Fibroblast of pulmonary artery (primary cell): Measurements from ENCODE around the gene AKAP6.

Source experiments
- DNase-seq: peaks from one replicate; pipeline ENCODE4 v3.0.0-alpha.2; 2010; ENCODE audit warnings: low read depth
- H3K4me3 ChIP-seq: replicated peaks from 2 replicates; pipeline ENCODE4 v1.5.1; 2011; ENCODE audit warnings: low read depth, mild to moderate bottlenecking, control low read depth, low read length, moderate library complexity
- TF ChIP-seq, protein P1 (sequence below): IDR thresholded peaks from 2 replicates; pipeline ENCODE4 v1.5.1; 2011; ENCODE audit warnings: mild to moderate bottlenecking, control low read depth, low read length, inconsistent platforms; ENCODE audit errors: missing control alignments

The AKAP6 gene

DNA sequence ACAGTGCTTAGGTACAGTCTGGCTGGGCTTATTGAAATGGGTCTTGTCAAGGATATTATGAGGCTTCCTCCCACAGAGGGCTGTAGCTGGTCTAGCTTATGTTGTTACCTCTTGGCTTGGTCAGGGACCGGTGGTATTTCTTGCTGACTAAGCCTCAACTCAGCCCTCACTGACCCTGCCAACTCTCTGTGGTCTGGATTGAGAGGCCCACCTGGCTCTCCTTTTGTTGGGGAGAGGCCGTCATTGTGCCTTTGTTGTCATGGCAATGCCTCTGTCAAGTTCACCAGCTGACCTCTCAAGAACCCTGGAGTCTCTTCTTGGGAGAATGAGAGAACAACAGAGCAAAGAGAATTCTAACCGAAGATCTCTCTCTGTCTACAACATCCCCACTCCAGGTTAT lies 364.0 kb downstream of the AKAP6 start:
- peak; percentile 69 for DNase-seq
- TF ChIP-seq, protein P1, sequence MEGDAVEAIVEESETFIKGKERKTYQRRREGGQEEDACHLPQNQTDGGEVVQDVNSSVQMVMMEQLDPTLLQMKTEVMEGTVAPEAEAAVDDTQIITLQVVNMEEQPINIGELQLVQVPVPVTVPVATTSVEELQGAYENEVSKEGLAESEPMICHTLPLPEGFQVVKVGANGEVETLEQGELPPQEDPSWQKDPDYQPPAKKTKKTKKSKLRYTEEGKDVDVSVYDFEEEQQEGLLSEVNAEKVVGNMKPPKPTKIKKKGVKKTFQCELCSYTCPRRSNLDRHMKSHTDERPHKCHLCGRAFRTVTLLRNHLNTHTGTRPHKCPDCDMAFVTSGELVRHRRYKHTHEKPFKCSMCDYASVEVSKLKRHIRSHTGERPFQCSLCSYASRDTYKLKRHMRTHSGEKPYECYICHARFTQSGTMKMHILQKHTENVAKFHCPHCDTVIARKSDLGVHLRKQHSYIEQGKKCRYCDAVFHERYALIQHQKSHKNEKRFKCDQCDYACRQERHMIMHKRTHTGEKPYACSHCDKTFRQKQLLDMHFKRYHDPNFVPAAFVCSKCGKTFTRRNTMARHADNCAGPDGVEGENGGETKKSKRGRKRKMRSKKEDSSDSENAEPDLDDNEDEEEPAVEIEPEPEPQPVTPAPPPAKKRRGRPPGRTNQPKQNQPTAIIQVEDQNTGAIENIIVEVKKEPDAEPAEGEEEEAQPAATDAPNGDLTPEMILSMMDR: no peak

DNA sequence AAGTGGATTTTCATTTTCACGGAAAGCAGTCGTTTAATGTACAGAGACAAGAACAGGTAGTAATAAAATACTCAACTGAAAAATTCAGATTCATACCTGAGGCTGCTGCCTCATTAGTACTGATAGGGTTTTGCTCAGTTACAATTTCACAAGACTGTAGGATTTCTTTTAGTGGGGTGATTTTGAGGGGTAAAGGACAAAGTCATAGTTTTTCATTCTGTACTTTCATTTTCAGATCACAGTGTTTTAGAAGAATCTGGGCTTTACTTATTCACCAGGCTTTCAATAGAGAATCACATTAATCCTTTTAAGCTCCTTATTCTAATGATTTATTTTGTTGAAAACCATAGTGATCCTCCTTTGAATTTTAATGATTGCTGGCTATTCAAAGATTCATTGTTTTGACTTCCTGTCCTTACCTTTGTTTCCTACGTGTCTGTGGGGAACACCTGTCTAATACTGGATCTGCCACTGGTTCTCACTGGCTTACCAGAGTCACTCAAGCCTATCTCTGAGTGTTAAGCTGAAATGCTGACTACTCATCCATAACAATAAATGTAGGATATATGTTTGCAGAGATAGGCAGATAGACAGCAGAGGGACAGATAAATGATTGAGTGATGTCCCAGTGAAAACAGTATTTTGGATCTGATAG lies 365.8 kb downstream of the AKAP6 start:
- DNase-seq: no peak
- TF ChIP-seq, protein P1: no peak
- H3K4me3 ChIP-seq: no peak overlapping the region

More for the DNA sequence above, 364.0 kb downstream of the AKAP6 start:
- H3K4me3 ChIP-seq: no peak overlapping the region

DNA sequence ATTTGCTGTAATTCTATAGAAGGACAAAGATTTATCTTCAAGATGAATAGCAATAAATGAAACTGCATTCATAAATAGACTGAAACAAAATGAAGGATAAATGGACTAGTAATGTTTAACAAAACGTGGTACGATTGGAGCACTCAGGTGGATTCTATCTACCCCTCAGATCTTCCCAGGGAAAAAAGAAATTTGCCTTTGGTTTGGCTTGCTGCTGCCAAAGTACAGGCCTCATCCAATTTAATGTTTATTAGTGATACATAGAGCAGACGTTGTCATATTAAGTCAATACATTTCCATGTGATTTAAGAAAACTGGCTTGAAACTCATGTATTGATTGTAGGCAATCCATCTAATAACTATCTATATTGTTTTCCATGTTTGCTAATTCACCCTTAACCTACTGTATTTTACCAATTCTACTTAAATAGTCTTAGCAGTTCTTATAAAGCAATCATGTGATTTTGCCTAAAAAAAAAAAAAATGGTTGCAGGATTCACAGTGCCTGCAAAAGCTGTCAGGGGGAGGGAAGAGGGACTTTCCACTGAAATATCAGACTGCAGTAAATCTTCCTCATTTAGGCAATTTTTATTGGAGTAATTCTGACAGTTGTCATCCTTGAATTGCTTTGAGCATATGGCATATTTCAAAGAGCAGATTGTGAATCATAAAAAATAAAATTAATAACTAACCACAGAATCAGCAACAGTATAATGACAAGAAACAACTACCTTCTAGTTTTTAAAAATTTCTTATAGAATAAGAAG lies 367.4 kb downstream of the AKAP6 start:
- TF ChIP-seq, protein P1: no peak
- no peak overlapping the region for H3K4me3 ChIP-seq
- DNase-seq: no peak

DNA sequence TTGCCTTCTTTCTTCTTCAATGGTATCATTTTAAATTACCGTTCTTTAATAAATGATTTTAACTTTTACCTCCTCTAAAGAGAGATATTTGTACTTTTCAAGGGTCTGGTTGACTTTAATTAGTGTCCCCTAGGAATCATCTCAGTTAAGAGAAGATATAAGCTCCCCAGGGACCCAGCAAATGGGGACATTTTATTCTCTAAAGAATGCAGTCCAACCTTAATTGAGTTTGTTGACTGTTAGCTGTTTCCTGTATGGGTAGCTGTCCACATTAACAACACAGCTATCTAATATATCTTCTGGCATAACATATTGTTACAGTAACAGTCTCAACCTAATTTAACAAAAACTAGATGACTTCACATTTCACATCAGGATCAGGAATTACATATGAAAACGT lies 368.0 kb downstream of the AKAP6 start:
- DNase-seq: no peak
- H3K4me3 ChIP-seq: no peak overlapping the region
- TF ChIP-seq, protein P1: no peak

DNA sequence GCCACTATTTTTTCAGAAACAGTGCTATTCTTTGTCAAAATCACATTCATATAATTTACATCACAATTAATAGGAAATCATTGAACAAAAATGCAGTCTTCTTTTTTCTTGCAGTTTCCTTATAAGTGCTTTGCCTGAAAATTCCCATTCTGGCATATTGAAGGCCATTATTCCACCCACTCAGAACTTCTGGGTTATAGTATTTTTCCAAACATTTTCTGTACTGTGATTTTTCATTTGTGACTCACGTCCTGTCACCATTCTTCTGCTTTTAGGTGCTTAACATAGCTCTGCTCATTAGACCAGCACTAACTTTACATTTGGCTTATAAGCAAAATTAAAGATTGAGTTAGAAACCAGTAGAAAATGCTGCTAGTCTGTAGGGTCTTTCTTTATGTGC lies 368.6 kb downstream of the AKAP6 start:
- peak; percentile 62 for DNase-seq
- TF ChIP-seq, protein P1: no peak

DNA sequence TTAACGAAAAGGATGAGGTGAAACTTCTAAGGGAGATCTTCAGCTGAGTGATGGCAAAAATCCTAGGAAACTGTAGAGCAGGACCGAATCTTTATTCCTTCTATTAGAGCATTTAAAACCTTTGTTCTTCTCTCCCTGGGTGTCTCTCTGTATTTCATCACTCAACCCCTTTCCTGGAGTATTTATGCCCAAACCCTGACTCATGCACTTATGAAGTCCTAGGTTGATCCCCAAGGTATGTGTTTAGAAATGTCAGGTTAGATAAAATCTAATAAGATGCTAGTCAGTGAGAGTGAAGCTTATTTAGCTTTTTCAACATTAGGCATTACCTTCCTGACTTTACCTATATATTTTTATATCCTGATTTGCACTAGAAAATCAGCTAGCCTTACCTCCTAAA lies 369.7 kb downstream of the AKAP6 start:
- DNase-seq: peak; percentile 24
- TF ChIP-seq, protein P1: no peak
- H3K4me3 ChIP-seq: no peak overlapping the region

More for the DNA sequence above, 368.6 kb downstream of the AKAP6 start:
- H3K4me3 ChIP-seq: no peak overlapping the region
